A549 (cell line): ENCODE measurements around the gene MLKL.
A peak's percentile ranks its signal among the peaks of the same experiment; 100 is the strongest.

Experiments
- BHLHE40 ChIP-seq: IDR thresholded peaks from 2 replicates; pipeline ENCODE4 v1.6.1; 2012; ENCODE audit warnings: low read depth, low read length, inconsistent platforms
- CHD2 ChIP-seq: fragments of 150-350 bp; IDR thresholded peaks from 2 replicates; pipeline ENCODE4 v1.6.1; 2014; ENCODE audit warnings: low read length; ENCODE audit not compliant: partially characterized antibody
- EP300 ChIP-seq, 2 experiments: fragments of >200 bp; sonication (Bioruptor Twin); formaldehyde crosslinking; IDR thresholded peaks; 2 replicates in 1 of 2; 3 replicates in 1 of 2; pipeline ENCODE4 v1.6.1; 2016 to 2017
- ESRRA ChIP-seq: fragments of 150-350 bp; IDR thresholded peaks from 2 replicates; pipeline ENCODE4 v1.6.1; 2014; ENCODE audit warnings: mild to moderate bottlenecking, low read length, borderline replicate concordance
- HEYL ChIP-seq: fragments of 250-450 bp; sonication (Bioruptor Pico); IDR thresholded peaks from 2 replicates; pipeline ENCODE4 v1.8.0; 2021; ENCODE audit warnings: mild to moderate bottlenecking, moderate library complexity
- KDM1A ChIP-seq: fragments of 200-600 bp; sonication (generic); IDR thresholded peaks from 2 replicates; pipeline ENCODE4 v1.6.1; 2016; ENCODE audit warnings: low read depth, mild to moderate bottlenecking
- MYC ChIP-seq: IDR thresholded peaks from 2 replicates; pipeline ENCODE4 v1.6.1; 2012; ENCODE audit warnings: mild to moderate bottlenecking, inconsistent platforms, low read length, improper control_type of control experiment, borderline replicate concordance
- NR3C1 ChIP-seq: fragments of >200 bp; sonication (Bioruptor Twin); formaldehyde crosslinking; IDR thresholded peaks from 3 replicates; pipeline ENCODE4 v1.6.1; 2017
- POLR2A ChIP-seq: IDR thresholded peaks from 2 replicates; pipeline ENCODE4 v1.6.1; 2012; ENCODE audit warnings: mild to moderate bottlenecking, low read length
- POLR2AphosphoS2 ChIP-seq: conservative IDR thresholded peaks from 2 replicates; pipeline ENCODE4 v1.6.1; 2012; ENCODE audit warnings: low read length, improper control_type of control experiment, inconsistent platforms
- TP53 ChIP-seq: fragments of 250-450 bp; sonication (Bioruptor Pico); IDR thresholded peaks from 2 replicates; pipeline ENCODE4 v1.5.0; 2021; ENCODE audit warnings: mild to moderate bottlenecking, moderate library complexity
- TF ChIP-seq, protein P1 (sequence below): fragments of >200 bp; sonication (Bioruptor Twin); formaldehyde crosslinking; IDR thresholded peaks from 3 replicates; pipeline ENCODE4 v1.5.1; 2016
- TF ChIP-seq, protein P2 (sequence below): fragments of 200-600 bp; sonication (generic); IDR thresholded peaks from 2 replicates; pipeline ENCODE4 v1.6.1; 2016; ENCODE audit warnings: antibody characterized with exemption, mild to moderate bottlenecking, moderate library complexity

DNA sequence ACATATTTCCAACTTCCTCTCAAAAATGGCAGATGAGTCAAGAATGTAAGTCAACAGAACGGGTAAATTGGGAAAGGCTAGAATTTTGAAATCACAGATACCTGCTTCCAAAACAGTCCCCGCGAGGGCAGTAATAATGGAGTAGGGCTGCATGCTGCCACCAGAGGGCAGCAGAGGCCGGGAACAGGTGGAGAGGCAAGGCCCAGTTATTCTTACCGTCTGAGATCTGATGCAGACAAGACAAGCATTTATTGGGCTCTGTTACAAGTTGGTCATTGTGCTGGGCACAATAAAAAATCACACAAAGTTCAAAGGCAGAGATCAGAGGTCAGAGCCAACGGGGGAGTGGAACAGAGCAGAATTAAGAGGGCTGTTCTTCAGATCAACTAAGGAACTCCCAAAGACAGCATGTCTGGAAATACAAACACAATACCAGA, 8.8 kb upstream of the MLKL start:
- TF ChIP-seq KDM1A (no peak), HEYL (CRISPR knock-in tag) (no peak), POLR2A (no peak), MYC (no peak), BHLHE40 (no peak), POLR2AphosphoS2 (no peak), TP53 (no peak), NR3C1 (no peak), EP300 (IDR thresholded peaks at IDR 0.05) (no peak), CHD2 (no peak), ESRRA (no peak)
- TF ChIP-seq, protein P1, sequence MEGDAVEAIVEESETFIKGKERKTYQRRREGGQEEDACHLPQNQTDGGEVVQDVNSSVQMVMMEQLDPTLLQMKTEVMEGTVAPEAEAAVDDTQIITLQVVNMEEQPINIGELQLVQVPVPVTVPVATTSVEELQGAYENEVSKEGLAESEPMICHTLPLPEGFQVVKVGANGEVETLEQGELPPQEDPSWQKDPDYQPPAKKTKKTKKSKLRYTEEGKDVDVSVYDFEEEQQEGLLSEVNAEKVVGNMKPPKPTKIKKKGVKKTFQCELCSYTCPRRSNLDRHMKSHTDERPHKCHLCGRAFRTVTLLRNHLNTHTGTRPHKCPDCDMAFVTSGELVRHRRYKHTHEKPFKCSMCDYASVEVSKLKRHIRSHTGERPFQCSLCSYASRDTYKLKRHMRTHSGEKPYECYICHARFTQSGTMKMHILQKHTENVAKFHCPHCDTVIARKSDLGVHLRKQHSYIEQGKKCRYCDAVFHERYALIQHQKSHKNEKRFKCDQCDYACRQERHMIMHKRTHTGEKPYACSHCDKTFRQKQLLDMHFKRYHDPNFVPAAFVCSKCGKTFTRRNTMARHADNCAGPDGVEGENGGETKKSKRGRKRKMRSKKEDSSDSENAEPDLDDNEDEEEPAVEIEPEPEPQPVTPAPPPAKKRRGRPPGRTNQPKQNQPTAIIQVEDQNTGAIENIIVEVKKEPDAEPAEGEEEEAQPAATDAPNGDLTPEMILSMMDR: peak; percentile 99
- TF ChIP-seq, protein P2, sequence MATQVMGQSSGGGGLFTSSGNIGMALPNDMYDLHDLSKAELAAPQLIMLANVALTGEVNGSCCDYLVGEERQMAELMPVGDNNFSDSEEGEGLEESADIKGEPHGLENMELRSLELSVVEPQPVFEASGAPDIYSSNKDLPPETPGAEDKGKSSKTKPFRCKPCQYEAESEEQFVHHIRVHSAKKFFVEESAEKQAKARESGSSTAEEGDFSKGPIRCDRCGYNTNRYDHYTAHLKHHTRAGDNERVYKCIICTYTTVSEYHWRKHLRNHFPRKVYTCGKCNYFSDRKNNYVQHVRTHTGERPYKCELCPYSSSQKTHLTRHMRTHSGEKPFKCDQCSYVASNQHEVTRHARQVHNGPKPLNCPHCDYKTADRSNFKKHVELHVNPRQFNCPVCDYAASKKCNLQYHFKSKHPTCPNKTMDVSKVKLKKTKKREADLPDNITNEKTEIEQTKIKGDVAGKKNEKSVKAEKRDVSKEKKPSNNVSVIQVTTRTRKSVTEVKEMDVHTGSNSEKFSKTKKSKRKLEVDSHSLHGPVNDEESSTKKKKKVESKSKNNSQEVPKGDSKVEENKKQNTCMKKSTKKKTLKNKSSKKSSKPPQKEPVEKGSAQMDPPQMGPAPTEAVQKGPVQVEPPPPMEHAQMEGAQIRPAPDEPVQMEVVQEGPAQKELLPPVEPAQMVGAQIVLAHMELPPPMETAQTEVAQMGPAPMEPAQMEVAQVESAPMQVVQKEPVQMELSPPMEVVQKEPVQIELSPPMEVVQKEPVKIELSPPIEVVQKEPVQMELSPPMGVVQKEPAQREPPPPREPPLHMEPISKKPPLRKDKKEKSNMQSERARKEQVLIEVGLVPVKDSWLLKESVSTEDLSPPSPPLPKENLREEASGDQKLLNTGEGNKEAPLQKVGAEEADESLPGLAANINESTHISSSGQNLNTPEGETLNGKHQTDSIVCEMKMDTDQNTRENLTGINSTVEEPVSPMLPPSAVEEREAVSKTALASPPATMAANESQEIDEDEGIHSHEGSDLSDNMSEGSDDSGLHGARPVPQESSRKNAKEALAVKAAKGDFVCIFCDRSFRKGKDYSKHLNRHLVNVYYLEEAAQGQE: no peak
